DMS114 treated with DMSO at 0.1 percent for 48 hours (cell line): ENCODE data around the gene ETV5.

Experiments used
- DNase-seq: peaks from one replicate; lab custom pipeline; 2025; ENCODE audit not compliant: unreplicated experiment; lab: John Stamatoyannopoulos, UW

Gene ETV5

DNA sequence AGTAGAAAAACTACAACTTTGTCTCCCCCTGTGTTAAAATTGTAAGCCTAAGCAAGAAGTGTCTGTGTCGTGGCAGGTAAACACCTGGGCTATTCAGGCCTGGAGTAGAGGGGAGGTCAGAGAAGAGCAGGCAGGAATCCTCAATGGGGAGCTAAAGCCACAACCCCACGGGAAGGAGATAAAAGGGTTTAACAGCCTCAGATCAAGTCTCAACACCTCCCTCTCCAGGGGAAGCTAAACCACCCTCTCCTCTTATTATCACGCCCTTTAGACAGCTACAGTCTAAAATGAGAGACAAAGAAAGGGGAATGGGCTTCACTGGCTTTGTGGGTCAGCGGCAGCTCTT lies 11.6 kb downstream of the ETV5 start:
- DNase-seq = no peak

DNA sequence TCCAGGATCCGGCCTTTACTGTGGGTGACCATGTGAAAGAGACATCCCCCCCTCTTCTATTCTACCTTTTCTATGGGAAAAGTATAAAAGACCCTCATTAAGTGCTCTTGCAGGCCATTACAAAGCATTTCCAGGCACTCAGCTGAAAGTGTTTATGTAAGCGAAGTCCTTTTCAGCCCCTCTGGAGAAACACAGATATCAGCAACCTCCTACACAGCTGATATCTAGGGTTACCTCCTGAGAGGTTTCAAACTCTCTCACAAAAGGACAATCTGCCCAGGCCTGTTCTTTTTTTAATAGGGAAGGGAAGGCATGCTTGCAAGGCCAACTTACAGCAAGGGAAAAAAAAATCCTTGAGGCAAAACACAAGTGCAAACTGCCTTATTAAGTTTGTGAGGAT lies 12.6 kb downstream of the ETV5 start:
- DNase-seq = no peak

DNA sequence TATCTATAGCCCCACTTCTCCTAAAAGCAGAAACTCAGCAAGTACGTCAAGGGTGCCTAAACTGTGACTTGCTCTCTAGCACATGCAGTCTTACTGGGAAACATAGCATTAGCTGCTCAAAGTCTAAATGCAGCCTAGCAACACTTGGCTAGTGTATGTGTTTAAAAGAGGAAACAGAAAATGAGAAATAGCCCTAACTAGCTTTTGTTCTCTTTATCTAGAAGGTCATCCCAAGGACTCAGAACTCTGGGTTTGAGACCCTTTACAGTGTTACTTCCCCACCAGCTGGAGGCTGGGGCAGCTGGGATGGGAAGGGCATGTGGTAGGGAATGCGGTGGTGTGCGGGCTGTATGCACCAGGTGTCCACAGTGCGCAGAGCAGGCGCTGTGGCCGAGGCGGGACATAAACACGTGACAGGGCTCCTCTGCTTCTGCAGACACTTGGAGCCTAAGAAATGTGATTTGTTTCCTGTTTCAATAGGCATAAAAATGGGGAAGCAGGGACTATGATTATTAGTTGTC lies 13.3 kb downstream of the ETV5 start:
- DNase-seq = no peak

DNA sequence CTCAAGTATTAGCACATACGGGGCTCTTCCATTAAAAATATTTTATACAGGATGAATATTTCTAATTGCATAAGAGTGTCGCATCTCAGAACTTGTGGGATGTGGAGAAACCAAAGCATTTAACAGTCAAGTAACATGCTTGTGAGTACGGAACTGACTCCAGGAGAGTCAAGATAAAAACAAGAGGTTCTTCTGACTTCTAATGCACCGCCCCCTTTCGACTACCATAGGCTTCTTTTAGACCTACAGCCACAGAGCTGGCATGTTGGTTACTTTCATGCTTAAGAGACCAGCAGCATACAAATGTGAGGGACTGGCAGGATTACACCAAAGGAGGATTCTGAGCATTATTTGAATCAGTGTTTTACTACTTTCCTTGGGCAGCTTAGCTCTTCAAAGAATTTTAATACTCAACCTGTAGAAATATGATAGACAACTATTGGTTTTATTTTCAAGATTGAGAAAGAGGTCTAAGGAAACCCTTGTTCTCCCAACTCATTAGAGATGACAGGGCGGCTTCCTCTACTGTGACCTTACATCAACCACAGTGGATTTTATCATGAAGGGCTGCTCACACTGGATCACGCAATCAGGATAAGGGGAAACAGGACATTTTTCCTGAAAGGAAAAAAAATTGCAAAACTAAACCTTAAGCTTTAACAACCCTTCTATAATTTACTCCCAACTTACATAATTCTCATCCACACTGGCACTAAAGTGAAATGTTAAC lies 14.0 kb downstream of the ETV5 start:
- DNase-seq = no peak

DNA sequence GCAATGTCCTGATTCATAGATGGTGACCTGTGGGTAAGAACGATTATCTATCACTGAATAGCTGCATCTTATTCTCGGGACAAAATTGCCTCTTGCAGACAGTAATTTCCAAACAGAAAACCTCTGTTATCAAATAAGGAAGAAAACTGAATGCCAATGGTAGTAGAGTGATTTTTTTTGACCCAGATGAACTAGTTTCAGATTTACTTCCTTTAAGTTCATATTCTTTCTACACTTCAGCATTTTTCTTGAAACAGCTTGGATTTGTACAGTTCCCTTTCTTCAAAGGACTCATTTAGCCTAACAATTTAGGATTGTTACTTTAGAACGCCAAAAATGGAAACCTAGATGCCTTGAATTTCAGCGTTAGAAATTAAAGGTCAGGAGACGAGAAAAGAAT lies 14.6 kb downstream of the ETV5 start:
- DNase-seq = no peak

DNA sequence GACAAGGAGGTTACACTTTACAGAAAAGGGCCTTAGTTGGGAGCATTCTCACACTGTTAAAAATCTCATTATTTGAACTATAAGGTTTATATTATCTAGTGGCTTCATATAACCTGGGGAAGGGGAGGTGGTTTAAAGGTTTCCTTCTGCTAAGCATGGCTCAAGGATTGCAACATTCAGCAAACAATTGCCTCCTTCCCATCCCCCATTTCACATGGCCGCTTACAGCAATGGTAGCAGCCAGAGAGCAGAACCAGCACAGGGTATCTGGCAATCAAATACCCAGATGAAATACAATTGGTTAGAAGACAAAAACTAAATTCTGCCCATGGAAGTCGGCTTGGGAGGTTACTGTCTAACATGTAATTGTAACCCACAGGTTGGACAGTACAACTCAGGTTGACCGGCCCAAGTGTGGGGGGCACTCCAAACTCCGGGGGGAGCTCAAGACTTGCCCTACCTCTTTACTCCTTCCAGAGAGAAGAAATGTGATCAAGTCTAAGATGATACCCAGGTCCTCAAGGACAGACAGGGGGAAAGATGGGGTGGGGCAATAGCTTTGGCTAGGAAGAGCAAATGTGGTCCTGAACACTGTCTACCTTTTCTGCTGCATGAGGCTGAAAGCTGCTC lies 15.5 kb downstream of the ETV5 start:
- no peak for DNase-seq

DNA sequence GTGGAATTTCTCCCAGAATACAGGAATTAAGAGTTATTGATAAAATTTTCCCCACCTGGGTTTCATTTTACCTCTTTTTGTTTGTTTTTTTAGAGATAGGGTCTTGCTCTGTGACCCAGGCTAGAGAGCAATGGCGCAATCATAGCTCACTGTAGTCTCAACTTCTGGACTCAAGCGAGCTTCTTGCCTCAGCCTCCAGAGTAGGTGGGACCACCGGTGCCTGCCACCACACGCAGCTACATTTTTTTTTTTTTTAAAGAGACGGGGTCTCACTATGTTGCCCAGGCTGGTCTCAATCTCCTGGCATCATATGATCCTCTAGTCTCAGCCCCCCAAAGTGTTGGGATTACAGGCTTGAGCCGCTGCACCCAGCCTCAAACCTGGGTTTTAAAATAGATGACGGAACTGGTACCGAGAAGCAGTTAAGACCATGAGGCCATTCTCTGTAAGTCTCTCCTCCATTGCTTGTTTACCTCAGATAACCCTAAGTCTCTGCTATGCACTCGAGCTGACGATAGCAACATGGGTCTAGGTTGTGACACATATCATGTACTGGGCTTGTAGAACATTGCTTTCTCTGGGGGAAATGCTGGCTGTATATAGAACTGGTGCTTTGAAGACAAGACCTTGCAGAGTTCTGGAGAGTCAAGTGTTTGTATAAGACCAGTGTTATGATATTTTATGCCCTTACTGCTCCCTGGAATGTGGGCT lies 16.4 kb downstream of the ETV5 start:
- DNase-seq = no peak

DNA sequence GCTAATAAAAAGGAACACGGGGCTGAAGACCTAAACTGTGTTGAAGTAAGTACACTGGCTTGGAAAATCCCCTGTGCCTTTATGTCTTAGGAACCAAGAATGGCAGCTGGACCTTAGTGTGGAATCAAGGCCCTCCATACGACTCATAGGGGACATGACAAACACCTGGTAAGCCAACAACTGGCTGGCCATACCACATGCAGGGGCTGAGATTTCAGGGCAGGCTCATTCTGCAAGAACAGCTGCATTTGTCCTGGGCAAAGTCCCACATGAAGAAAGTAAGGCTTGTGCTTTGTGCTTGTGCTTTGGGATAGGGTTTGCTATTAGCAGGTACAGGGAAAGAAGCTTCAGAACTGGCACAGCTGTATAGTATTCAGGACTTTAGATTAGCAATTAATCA lies 18.0 kb downstream of the ETV5 start:
- no peak for DNase-seq

DNA sequence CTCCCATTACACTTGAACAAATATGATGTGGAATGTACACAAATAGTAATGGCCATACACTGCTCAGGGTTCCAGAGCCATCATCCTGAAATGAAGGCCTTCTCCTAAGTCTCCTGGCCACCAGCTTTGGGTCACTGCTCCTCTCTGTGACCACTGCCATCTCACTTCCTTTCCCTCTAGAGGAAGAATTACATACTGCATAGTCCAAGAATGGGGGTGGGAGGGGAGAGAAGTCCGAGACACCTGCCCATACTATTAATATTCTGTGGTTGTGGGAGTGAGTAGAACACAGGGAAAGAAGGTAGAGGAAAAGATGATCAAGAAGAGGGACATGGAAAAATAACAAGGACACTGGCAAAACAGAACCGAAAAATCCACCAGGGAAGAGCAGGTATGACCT lies 20.6 kb downstream of the ETV5 start:
- no peak for DNase-seq

DNA sequence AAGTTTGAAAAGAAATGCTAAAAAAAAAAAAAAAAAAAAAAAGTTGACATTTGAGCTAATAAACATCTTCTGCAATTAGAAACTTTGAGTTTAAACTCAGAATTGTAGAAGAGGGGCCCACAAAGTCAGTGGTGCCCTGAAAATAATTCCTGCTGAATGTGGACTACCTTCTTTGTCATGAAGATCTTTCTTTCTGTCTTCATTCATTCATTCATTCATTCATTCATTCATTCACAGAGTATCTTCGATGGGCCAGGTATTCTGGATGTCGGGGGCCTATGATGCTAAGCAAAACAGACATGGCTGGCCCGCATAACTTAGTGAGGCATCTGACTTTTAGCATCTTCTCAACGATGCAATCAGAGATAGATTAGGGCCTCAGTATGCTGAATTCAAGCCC lies 24.6 kb downstream of the ETV5 start:
- no peak for DNase-seq

DNA sequence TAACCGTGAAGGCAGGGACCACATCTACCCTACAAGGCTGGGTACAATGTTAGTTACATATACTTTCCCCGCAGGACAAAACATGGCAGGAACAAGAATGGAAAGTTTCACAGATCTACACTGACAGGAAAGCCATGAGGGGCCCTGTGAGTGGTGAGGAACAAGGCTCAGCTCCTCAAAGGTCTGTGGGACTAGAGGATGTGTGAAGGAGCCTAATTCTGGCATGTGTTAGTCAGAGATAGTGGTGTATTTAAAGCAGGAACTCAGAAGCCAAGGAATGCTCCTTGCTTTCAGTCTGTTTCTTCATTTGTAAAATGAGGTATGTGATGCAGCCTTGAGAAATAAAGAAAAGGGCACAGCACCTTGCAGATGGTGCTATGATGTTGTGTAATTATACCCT lies 25.1 kb downstream of the ETV5 start:
- DNase-seq = no peak

DNA sequence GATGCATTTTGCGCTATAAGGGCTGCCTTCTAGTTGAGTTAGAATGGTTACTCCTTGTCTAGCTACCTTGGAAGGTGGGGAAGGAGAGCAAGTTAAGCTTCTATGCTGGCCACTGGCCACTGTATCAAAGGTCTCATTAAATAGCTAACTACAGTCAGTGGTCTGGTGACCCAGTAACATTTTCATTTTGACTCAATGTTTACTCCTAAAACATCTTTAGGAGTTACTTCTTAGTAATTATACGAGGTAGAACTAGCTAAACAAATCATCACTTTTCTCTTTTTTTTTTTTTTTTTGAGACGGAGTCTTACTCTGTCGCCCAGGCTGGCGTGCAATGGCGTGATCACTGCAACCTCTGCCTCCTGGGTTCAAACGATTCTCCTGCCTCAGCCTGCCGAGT lies 26.7 kb downstream of the ETV5 start:
- no peak for DNase-seq

DNA sequence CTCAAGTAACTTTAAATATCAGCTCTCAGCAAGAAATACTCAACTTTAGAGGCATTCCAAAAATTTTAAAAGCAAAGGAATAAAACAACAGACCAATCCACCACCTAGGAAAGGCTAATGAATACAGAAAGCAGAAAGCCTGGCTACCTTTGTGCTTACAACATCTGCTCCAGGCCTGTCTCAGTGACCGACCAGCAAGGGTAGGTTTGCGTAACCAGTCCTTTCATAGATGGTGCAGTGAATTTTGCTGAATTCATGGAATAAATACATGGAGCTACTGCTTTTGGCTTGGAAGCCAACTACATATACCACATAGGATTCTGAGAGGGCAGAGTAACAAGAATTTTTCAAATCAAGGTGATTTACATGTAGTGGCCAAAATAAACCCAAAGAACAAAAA lies 27.2 kb downstream of the ETV5 start:
- DNase-seq = no peak

DNA sequence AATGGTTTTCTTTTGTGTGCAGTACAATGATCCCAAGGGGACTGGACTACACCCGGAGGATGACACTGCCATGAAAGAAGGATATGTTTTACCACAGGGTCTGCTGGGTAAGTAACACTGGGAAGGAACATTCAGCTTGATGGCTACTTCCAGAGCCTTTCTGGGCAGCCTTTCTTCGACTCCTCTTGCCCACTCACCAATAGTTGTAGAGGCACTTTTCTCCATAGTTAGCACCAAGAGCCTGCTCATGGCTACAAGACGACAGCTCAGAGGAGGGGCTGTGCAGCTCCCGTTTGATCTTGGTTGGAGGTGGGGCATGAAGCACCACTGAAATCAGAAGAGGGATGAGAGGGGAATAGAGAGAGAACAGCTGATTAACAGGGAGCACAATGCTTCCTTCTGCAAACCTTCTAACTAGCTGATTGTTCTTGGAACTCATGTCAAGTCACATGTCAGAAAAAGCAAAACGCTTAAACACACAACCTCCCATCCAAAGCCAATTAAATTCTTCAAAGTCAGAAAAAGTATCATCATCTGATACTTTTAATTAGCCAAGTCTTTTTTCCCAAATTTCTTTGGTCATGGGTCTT lies 27.9 kb downstream of the ETV5 start:
- DNase-seq = no peak

DNA sequence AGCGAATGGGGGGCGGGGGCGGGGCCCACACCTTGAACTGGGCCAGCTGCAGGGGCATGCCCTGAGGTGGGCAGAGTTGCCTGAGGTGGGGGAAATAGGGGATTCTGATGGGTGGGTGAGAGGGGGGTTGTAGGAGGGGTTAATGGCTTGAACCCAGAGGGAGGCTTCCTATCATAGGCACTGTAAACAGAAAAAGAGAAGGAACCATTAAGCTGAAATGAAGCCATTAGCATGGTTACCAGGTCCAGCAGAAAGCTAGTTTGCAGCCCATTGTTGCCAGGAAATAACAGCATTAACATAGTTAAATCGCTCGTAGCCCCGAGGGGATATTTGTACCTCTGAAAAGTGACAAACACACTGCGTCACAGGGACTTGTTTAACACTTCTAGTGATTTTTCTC lies 29.0 kb downstream of the ETV5 start:
- DNase-seq = no peak

DNA sequence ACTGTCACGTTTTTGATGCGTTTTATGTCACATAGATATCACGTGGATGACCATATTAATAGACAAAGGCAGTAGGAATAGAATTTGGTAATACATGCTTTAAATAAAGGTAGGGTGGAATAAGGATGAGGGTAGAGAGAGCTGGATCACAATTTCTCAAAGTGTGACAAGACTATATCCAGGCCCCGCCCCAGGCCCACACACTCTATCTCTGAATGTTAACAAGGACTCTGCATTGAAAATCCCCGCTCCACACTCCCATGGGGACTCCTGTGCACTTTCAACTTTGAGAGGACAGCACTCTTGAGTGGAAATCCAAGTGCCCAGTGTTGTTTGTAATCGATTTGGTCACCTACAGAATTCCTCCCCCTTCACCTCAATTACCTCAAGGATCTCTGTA lies 31.4 kb downstream of the ETV5 start:
- no peak for DNase-seq

DNA sequence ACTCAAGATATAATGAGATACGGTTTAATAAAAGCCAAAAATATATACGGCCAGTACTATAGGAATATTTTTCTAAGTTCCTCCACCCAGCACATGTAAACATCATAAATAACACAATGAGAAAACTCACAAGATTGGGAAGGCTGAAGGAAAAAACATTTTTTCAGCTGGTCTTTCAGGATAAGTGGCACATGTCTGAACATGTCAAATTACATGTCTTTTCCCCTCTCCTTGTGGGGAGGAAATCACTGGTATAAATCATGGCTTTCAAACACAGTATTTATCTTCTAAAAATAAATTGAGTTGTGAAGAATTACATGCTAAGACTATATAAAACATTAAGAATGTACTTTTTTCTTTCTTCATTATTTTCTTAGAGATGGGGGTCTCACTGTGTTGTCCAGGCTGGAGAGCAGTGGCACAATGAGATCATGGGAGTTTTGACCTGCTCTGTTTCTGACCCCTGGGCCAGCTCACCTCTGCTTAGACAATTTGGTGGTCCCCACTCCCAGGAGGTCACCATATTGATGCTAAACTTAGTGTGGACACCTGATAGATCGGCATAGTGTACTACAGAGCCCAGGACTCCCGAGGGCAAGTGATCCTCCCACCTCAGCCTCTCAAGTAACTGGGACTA lies 32.8 kb downstream of the ETV5 start:
- DNase-seq = no peak

DNA sequence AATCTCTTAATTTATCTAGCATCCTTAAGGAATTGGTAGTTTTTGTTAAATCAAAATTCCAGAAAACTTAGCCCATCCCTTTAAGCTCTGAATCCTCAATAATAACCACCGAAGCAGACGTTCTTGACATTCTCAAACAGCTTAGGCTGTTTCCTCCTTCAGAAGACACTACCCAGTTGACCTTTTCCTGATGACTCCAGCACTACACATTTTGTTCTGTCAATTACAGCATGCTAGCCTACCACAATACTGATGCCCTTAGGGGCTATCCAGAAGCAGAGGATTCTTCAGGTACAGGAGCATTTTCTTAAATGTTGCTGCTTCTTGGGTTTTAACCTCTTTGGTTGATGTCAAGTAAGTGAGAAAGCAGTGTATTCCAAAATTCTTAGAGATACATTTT lies 33.4 kb downstream of the ETV5 start:
- DNase-seq = no peak

DNA sequence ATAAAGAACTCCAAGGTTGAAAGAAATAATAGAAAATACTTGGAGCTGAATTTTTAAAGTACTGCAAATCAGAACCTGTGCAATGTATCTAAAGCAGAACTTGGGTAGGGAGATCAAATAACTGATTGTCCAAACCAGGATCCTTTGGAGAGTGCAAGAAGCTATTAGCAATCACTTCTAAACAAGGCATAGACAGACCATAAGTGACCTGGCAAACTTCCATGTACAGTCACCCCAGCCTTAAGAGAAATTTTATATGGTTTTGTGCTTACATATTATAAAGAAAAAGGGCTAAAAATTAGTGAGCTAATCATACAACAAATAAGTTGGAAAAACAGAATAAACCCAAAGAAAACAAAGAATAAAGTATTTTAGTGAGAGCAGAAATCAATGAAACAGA lies 35.2 kb downstream of the ETV5 start:
- DNase-seq = no peak

DNA sequence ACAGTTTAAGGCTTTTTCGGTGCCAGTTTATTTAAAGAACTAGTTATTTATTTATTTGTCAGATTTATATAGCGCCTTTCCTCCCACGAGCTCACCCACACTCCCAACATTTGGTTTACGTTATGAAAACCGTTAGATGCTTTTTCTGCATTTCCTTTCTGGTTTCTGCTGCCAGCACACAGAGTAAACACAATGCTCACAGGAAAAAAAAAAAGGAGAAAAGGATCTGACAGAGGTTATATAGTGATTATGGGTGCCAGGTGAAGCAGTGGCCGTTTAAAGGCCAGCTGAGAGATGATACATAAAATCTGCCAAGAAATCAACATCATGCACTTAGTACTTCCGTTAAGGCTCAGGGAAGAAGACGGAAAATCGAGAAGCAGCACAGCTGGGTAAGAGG lies 37.9 kb downstream of the ETV5 start:
- no peak for DNase-seq

DNA sequence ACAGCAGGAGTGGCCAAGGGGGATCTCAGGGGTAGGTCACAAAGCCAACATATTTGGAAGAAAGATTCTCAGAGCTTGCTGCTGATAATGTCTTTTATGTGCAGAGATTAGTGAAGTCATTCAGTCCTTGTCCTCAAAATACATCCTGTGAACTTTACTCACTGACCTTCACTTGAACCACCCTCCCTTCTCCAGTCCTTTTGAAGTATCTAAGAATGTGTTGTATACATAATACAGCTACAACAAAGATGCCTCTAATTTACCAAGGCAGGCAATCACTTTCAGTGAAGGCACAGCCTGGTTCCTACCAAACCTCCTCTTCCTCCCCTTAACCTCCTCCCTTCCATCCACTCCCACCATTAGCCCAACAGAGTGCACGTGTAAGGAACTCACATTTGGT lies 38.3 kb downstream of the ETV5 start:
- DNase-seq = no peak

DNA sequence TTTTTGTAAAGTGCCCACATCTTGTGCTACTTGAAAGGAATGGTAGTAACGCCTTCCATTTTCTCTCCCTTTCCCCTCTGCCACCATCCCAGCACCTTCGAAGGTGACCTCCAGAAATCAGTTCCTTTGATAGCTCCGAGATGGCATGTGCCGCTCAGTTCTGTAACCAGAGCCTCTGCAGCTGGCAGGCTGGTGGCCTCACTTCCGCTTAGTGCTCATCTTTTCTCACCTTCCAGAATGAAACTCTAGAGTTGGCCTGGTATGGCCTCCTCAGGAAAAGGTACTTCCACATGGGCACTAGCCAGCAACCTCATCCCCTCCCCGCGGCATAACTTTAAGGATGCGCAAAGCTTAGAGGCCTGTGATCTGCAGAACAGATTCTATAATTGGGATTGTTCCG lies 38.8 kb downstream of the ETV5 start:
- DNase-seq = no peak
